Activated CD4-positive, alpha-beta T cell treated with anti-CD3 and anti-CD28 coated beads for 36 hours (primary cell): ENCODE measurements around the gene HORMAD2. TPM values are rescaled to one million over a fixed set of nuclear protein-coding genes. Genes with fewer than 3 reads are reported as not detected.
"Not testable (repeated sequence)": the region's sequence is repeated elsewhere in the genome, so short reads cannot be mapped to it uniquely, and the experiment has no call there.

Source experiments
- ATAC-seq: fragments of 200-7000 bp; cut with Tn5 transposase; one replicate; pipeline ENCODE4 v1.10.0; 2021; ENCODE audit warnings: mild to moderate bottlenecking, moderate library complexity
- CTCF ChIA-PET: fragments of 350-600 bp; sonication (Branson Sonifier 250); formaldehyde crosslinking; loops from one replicate; lab custom pipeline; 2021; ENCODE audit warnings: antibody characterized with exemption; lab: Charles Lee
- POLR2A ChIA-PET: fragments of 350-600 bp; sonication (Branson Sonifier 250); formaldehyde crosslinking; loops from one replicate; lab custom pipeline; 2021; ENCODE audit warnings: antibody characterized with exemption, inconsistent platforms; lab: Charles Lee
- DNase-seq: peaks from one replicate; pipeline ENCODE4 v3.0.0-alpha.2; 2020
- H3K27ac Mint-ChIP-seq: one replicate; pipeline ENCODE4 v1.8.0; 2021; ENCODE audit warnings: mixed read lengths
- H3K27me3 Mint-ChIP-seq: one replicate; pipeline ENCODE4 v1.8.0; 2021; ENCODE audit warnings: mixed read lengths
- H3K36me3 Mint-ChIP-seq: one replicate; pipeline ENCODE4 v1.8.0; 2021; ENCODE audit warnings: low read depth, mixed read lengths
- H3K4me1 Mint-ChIP-seq: one replicate; pipeline ENCODE4 v1.8.0; 2021; ENCODE audit warnings: mixed read lengths
- H3K4me3 Mint-ChIP-seq: one replicate; pipeline ENCODE4 v1.8.0; 2021; ENCODE audit warnings: mild to moderate bottlenecking, moderate library complexity, mixed read lengths
- H3K9me3 Mint-ChIP-seq: one replicate; pipeline ENCODE4 v1.8.0; 2021; ENCODE audit warnings: low read depth, mixed read lengths
- intact Hi-C, 2 experiments: fragments of 100-400 bp; cut with DNase I in 1 of 2; cut with micrococcal nuclease in 1 of 2; formaldehyde crosslinking; loops; one replicate each; pipeline versions ENCODE4 v1.14.2 to v1.15.1; 2022 to 2024; cut with DNase I, micrococcal nuclease
- total RNA-seq, 2 experiments: library from RNA; stranded (reverse); gene quantifications; one replicate each; pipeline ENCODE4 v1.2.3, GENCODE V29; 2021

Gene HORMAD2
- total RNA-seq, 2 experiments from 2014 or later, result not detected

DNA sequence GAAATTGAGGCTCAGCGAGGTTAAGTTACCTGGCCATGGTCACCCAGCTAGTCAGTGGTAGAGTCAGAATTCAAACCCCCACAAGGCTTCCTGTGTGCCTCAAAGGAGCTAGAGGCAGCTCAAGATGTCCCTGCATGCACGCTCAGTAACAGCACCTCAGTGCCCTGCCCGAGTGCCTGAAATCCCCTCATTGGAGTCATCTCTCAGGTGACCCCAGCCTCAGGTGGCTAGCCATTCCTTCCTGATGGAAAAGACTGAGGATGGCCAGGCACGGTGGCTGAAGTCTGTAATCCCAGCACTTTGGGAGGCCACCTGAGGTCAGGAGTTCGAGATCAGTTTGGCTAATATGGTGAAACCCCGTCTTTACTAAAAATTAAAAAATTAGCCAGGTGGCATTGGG is 129.4 kb downstream of the HORMAD2 start:
- no peak for DNase-seq
- Mint-ChIP-seq H3K4me3 (no peak overlapping the region), H3K4me1 (peaks cover 13% of the 10 kb centered on the region), H3K27me3 (no peaks in the 10 kb centered on the region), H3K27ac (no peak overlapping the region), H3K9me3 (no peaks in the 10 kb centered on the region), H3K36me3 (no peaks in the 10 kb centered on the region)
- no peak for ATAC-seq
- intact Hi-C loops, result no loop called here
- CTCF ChIA-PET, result interaction anchor here (0.5 to 0.8 kb wide), 2 partner anchors 31 to 132 kb away, joined by 3 read pairs; no protein-coding TSS in a partner anchor
- POLR2A ChIA-PET, result no interaction called here

DNA sequence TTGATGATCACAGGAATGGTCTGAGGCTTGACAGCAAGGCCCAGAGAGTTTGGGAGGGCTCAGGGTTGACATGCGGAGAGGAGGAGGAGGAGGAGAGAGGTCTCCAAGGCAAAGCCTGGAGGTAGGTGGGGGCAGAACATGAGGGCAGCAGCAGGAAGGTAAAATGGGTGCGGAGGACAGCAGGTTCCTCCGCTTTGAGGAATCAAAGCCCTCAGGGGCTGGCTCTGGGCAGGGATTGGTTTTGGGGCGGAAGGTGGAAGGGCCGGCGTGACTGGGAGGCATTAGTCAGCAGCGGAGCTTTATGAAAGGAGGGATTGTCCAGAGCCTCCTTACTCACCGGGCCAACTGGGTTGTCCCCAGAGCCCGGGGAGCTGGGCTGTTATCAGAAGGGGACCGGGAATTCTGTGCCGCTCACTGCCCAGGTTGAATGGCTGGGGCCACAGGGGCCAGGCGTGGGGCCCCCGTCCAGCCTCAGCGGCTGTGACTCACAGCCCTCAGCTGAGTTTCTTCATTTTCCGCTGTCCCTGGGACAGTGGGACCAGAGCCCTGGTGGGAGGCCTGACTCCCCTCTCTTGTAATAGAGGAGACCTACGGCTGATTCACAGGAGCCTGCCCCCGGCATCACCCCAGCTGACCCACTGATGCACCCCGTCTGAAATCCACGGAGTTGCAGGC is 130.1 kb downstream of the HORMAD2 start:
- Mint-ChIP-seq H3K27me3 (no peaks in the 10 kb centered on the region), H3K27ac (no peak overlapping the region), H3K36me3 (no peaks in the 10 kb centered on the region), H3K4me1 (peaks cover 13% of the 10 kb centered on the region), H3K9me3 (no peaks in the 10 kb centered on the region), H3K4me3 (no peak overlapping the region)
- ChIA-PET POLR2A (no interaction called here), CTCF (interaction anchor here (0.5 kb wide), 1 partner anchor 133 kb away, joined by 3 read pairs; no protein-coding TSS in a partner anchor)
- intact Hi-C loops, result no loop called here
- no peak for ATAC-seq
- no peak for DNase-seq

DNA sequence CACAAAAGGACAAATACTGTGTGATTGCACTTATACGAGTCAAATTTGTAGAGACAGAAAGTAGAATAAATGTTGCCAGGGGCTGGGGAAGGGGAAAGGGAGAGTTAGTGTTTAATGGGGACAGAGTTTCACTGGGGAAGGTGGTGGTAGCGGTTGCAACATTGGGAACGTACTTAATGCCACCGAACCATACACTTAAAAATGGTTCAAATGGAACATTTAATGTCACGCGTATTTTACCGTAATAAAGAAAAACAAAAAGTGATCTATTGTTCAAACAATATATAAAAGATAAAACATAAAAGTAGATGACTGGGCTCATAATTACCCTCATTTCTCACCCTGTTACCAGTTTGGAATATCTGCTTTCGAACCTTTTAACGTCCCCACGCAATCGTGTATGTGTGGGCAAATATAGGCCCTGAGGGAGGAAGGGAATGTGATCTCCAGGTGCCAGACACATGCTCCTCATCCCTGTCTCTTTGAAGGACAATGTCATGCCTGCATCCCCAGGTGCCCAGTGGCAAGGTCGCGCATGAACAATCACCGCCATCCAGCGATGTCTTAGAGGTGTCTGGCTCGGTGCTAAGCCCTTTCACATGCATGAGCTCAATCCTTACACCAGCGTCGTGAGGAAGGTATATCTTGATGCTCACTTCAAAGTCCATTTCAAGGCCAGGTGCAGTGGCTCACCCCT is 131.0 kb downstream of the HORMAD2 start:
- no peak overlapping the region for H3K4me3 Mint-ChIP-seq
- ChIA-PET CTCF (no interaction called here), POLR2A (no interaction called here)
- intact Hi-C loops, result no loop called here
- peaks cover 13% of the 10 kb centered on the region for H3K4me1 Mint-ChIP-seq
- no peaks in the 10 kb centered on the region for H3K9me3 Mint-ChIP-seq
- H3K27ac Mint-ChIP-seq, result no peak overlapping the region
- H3K36me3 Mint-ChIP-seq, result no peaks in the 10 kb centered on the region
- DNase-seq (no peak), ATAC-seq (no peak)
- no peaks in the 10 kb centered on the region for H3K27me3 Mint-ChIP-seq

GRCh38 chr22:30212363-30212995 is 132.2 kb downstream of the HORMAD2 start:
- intact Hi-C loops, result no loop called here

DNA sequence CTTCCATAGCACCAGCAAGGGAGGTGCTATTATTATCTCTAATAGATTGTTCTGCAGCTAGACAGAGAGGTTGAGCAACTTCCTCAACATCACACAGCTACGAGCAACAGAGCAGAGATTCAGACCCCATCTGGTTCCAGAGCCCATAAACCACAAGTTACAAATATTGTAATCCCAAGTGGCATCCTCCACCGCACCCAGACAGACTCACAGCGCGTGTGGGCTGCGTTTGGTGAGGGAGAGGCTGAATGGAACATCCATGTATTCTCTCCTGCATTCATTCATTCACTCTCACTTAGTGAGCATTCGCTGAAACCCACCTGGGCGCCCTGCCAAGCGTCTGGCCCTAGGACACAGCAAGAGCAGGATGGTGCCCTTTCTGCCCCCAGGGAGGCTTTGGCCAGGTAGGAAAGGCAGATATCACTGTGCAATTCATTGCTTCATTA is 132.8 kb downstream of the HORMAD2 start:
- intact Hi-C loops, result no loop called here
- H3K9me3 Mint-ChIP-seq, result no peaks in the 10 kb centered on the region
- POLR2A ChIA-PET, result no interaction called here
- no peaks in the 10 kb centered on the region for H3K27me3 Mint-ChIP-seq
- H3K4me3 Mint-ChIP-seq, result no peak overlapping the region
- no peak for ATAC-seq
- CTCF ChIA-PET, result interaction anchor here (1.0 kb wide), 1 partner anchor 34 kb away, joined by 3 read pairs; no protein-coding TSS in a partner anchor
- peaks cover 13% of the 10 kb centered on the region for H3K4me1 Mint-ChIP-seq
- peak overlapping the region; percentile 12 for H3K27ac Mint-ChIP-seq
- no peaks in the 10 kb centered on the region for H3K36me3 Mint-ChIP-seq
- DNase-seq, result no peak

More at GRCh38 chr22:30212363-30212995, 132.2 kb downstream of the HORMAD2 start:
- DNase-seq (peak; percentile 52), ATAC-seq (peak; percentile 91)
- Mint-ChIP-seq H3K27me3 (no peaks in the 10 kb centered on the region), H3K4me3 (no peak overlapping the region), H3K36me3 (no peaks in the 10 kb centered on the region), H3K9me3 (no peaks in the 10 kb centered on the region), H3K4me1 (peaks cover 13% of the 10 kb centered on the region), H3K27ac (peak overlapping the region; percentile 12)
- ChIA-PET CTCF (interaction anchor here (1.0 kb wide), 1 partner anchor 34 kb away, joined by 3 read pairs; no protein-coding TSS in a partner anchor), POLR2A (no interaction called here)

DNA sequence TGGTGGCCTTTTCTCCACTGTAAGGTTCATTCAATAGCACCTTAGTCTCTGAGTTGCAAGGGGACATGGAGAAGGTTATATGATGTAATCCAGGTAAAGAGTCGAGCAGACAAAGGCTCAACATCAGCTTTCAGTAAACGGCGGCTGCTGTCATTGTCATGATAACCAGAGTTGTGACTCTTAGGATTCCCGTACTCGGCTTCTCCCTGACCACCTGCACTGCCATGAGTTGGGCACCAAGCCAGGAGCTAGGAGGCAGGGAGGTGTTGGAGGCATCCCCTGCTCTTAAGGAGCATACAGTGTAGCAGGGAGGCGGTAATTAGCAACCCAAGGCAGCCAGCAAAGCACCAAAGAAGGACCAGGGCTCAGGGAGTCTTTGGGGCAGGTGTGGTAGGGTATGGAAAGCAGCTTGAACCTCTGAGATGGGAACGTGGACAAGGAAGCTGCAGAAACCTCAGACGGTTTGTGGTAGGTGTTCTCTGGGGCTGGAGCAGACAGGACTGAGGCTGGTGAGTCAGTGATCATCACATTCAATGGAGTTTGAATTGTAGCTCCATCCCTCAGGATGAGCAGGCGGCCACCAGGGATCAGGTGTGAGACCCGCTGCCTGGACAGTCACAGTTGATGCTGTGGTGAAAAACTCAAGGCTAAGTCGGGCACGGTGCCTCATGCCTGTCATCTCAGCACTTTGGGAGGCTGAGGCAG is 134.6 kb downstream of the HORMAD2 start:
- Mint-ChIP-seq H3K27ac (peak overlapping the region; percentile 25), H3K4me1 (peaks cover 19% of the 10 kb centered on the region), H3K36me3 (no peaks in the 10 kb centered on the region), H3K27me3 (no peaks in the 10 kb centered on the region), H3K9me3 (no peaks in the 10 kb centered on the region), H3K4me3 (no peak overlapping the region)
- CTCF ChIA-PET, result interaction anchor here (0.6 to 0.7 kb wide), 3 partner anchors 8 to 86 kb away, joined by 3 to 4 read pairs (median 3); no protein-coding TSS in a partner anchor
- intact Hi-C loops, result no loop called here
- POLR2A ChIA-PET, result no interaction called here
- ATAC-seq, result no peak
- DNase-seq, result no peak

DNA sequence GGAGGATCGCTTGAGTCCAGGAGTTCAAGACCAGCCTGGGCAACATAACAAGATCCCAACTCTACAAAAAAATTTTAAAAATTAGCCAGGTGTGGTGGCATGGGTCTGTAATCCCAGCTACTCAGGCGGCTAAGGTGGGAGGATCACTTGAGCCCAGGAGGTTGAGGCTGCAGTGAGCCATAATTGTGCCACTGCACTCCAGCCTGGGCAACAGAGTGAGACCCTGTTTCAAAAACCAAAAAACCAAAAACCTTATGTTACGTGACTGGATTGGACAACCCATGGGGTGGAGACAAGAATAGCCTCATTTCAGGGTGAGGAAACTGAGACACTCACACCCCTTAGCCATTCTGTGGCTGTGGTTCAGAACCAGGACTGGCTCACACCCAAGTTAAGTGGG is 136.0 kb downstream of the HORMAD2 start:
- H3K27ac Mint-ChIP-seq, H3K36me3 Mint-ChIP-seq, ATAC-seq, intact Hi-C loops, DNase-seq, CTCF ChIA-PET, H3K9me3 Mint-ChIP-seq, H3K27me3 Mint-ChIP-seq, H3K4me3 Mint-ChIP-seq: not testable (repeated sequence)
- peaks cover 33% of the 10 kb centered on the region for H3K4me1 Mint-ChIP-seq
- POLR2A ChIA-PET, result interaction anchor here (0.6 kb wide), 1 partner anchor 99 kb away, joined by 4 read pairs; no protein-coding TSS in a partner anchor

- H3K27ac Mint-ChIP-seq, result no peak overlapping the region
- intact Hi-C loops, result no loop called here
- no peak for ATAC-seq
- H3K36me3 Mint-ChIP-seq, result no peaks in the 10 kb centered on the region
- no peak overlapping the region for H3K4me3 Mint-ChIP-seq
- CTCF ChIA-PET, result no interaction called here
- DNase-seq, result no peak
- peaks cover 37% of the 10 kb centered on the region for H3K4me1 Mint-ChIP-seq
- H3K9me3 Mint-ChIP-seq, result no peaks in the 10 kb centered on the region
- POLR2A ChIA-PET, result no interaction called here
- H3K27me3 Mint-ChIP-seq, result no peaks in the 10 kb centered on the region
Measured at GRCh38 chr22:30216710-30217109, 136.4 kb downstream of the HORMAD2 start.

DNA sequence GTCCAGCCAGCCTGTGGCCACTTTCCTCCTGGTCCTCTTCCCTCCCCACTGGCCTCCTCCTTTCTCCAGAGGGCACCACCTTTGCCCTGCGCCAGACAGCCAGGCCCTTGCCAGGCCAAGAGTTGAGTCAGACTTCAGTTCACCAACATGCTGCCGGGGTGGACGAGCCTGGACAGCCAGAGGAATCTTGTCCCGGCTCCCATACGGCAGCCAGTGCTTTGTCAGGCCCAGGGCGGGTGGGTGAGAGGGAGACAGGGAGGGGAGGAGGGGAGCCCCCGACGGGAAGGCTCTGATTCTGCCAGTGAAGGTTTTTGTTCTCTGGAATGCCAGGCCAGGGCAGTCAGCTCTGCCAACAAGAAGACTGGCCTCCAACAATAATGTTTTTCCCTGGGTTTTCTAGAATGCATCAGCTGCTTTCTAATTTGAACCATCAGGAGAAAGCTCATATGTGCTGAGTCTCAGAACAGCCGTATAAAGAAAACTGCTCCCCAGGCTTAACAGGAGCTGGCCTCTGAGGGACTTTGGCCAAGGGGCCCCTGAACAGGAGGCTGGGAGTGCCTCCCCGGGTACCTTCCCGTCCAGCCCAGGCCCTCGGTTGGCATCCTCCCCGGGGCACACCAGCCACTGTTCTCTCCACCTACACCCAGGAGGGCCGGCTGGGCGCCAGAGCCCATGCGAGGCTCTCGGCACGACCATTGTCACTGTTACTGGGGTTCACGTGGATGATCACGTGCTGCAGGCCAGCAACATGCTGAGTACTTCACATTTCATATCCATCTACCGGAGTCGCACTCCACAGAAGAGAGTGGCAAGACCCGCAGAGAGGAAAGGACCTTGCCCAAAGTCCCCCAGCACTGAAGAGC is 137.7 kb downstream of the HORMAD2 start:
- CTCF ChIA-PET, result no interaction called here
- H3K9me3 Mint-ChIP-seq, result no peaks in the 10 kb centered on the region
- no peak for ATAC-seq
- no peak for DNase-seq
- POLR2A ChIA-PET, result no interaction called here
- H3K4me1 Mint-ChIP-seq, result peaks cover 39% of the 10 kb centered on the region
- H3K36me3 Mint-ChIP-seq, result no peaks in the 10 kb centered on the region
- H3K27me3 Mint-ChIP-seq, result no peaks in the 10 kb centered on the region
- H3K4me3 Mint-ChIP-seq, result no peak overlapping the region
- no peak overlapping the region for H3K27ac Mint-ChIP-seq
- intact Hi-C loops, result no loop called here

DNA sequence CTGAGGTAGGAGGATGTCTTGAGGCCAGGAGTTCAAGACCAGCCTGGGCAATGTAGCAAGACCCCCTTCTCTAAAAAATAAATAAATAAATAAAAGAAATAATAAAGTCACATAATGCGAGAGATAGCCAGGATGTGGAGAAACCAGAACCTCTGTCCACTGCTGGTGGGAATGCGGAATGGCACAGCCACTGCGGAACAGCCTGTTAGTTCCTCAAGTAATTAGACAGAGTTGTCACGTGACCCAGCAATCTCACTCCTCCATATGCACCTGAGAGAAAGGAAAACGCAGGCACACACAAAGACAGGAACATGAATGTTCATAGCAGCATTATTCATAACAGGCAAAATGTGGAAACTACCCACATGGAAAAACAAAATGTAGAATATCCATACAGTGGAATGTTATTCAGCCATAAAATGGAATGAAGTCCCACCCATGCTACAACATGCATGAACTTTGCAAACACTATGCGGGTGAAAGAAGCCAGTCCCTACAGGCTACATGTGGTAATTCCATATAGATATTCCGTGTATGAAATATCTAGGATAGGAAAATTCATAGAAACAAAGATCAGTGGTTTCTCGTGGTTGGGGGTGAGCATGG is 138.9 kb downstream of the HORMAD2 start:
- ChIA-PET CTCF (no interaction called here), POLR2A (interaction anchor here (0.6 kb wide), 1 partner anchor 614 kb away, joined by 3 read pairs; no protein-coding TSS in a partner anchor)
- DNase-seq (no peak), ATAC-seq (no peak)
- Mint-ChIP-seq H3K4me1 (peaks cover 42% of the 10 kb centered on the region), H3K9me3 (no peaks in the 10 kb centered on the region), H3K27me3 (no peaks in the 10 kb centered on the region), H3K4me3 (no peak overlapping the region), H3K36me3 (no peaks in the 10 kb centered on the region), H3K27ac (no peak overlapping the region)
- intact Hi-C loops, result no loop called here
